Activated CD8-positive, alpha-beta T cell treated with anti-CD3 and anti-CD28 coated beads for 36 hours (primary cell): ENCODE data around the gene ABITRAM. TPM values are rescaled to one million over a fixed set of nuclear protein-coding genes. Genes with fewer than 3 reads are reported as not detected.
"Not testable (repeated sequence)": the region's sequence is repeated elsewhere in the genome, so short reads cannot be mapped to it uniquely, and the experiment has no call there.

Experiments used
- ATAC-seq: fragments of 200-7000 bp; cut with Tn5 transposase; one replicate; pipeline ENCODE4 v1.10.0; 2021; ENCODE audit warnings: mild to moderate bottlenecking, moderate library complexity
- CTCF ChIA-PET: fragments of 350-600 bp; sonication (Branson Sonifier 250); formaldehyde crosslinking; loops from one replicate; lab custom pipeline; 2021; ENCODE audit warnings: antibody characterized with exemption; lab: Charles Lee
- POLR2A ChIA-PET: fragments of 350-600 bp; sonication (Branson Sonifier 250); formaldehyde crosslinking; loops from one replicate; lab custom pipeline; 2021; ENCODE audit warnings: antibody characterized with exemption; lab: Charles Lee
- DNase-seq: peaks from one replicate; pipeline ENCODE4 v3.0.0-alpha.2; 2020
- H3K27ac Mint-ChIP-seq: one replicate; pipeline ENCODE4 v1.8.0; 2021; ENCODE audit warnings: mild to moderate bottlenecking, mixed read lengths
- H3K27me3 Mint-ChIP-seq: one replicate; pipeline ENCODE4 v1.8.0; 2021; ENCODE audit warnings: mixed read lengths
- H3K36me3 Mint-ChIP-seq: one replicate; pipeline ENCODE4 v1.8.0; 2021; ENCODE audit warnings: low read depth, mixed read lengths
- H3K4me1 Mint-ChIP-seq: one replicate; pipeline ENCODE4 v1.8.0; 2021; ENCODE audit warnings: low read depth, mixed read lengths
- H3K4me3 Mint-ChIP-seq: one replicate; pipeline ENCODE4 v1.8.0; 2021; ENCODE audit warnings: mild to moderate bottlenecking, moderate library complexity, mixed read lengths
- H3K9me3 Mint-ChIP-seq: one replicate; pipeline ENCODE4 v1.8.0; 2021; ENCODE audit warnings: mixed read lengths
- intact Hi-C: fragments of 100-400 bp; cut with micrococcal nuclease; formaldehyde crosslinking; loops from one replicate; pipeline ENCODE4 v1.10.0; 2022
- total RNA-seq, 2 experiments: library from RNA; stranded (reverse); gene quantifications; one replicate each; pipeline ENCODE4 v1.2.3, GENCODE V29; 2021
- TF ChIP-seq, protein P1 (sequence below): fragments of 200-600 bp; IDR thresholded peaks from one replicate; pipeline ENCODE4 v1.8.0; 2022; ENCODE audit warnings: antibody characterized with exemption, mild to moderate bottlenecking

The ABITRAM gene
- total RNA-seq, 2 experiments from 2014 or later = 7.9 to 8.9 TPM

GRCh38 chr9:108913391-108913790 lies 20.8 kb upstream of the ABITRAM start:
- POLR2A ChIA-PET = no interaction called here
- CTCF ChIA-PET = interaction anchor here (1.0 kb wide), 1 partner anchor 41 kb away, joined by 3 read pairs; no protein-coding TSS in a partner anchor
- no peak for DNase-seq
- peaks cover 9% of the 10 kb centered on the region for H3K4me1 Mint-ChIP-seq
- peaks cover 41% of the 10 kb centered on the region for H3K36me3 Mint-ChIP-seq
- ATAC-seq = no peak
- no peak overlapping the region for H3K27ac Mint-ChIP-seq
- TF ChIP-seq, protein P1, sequence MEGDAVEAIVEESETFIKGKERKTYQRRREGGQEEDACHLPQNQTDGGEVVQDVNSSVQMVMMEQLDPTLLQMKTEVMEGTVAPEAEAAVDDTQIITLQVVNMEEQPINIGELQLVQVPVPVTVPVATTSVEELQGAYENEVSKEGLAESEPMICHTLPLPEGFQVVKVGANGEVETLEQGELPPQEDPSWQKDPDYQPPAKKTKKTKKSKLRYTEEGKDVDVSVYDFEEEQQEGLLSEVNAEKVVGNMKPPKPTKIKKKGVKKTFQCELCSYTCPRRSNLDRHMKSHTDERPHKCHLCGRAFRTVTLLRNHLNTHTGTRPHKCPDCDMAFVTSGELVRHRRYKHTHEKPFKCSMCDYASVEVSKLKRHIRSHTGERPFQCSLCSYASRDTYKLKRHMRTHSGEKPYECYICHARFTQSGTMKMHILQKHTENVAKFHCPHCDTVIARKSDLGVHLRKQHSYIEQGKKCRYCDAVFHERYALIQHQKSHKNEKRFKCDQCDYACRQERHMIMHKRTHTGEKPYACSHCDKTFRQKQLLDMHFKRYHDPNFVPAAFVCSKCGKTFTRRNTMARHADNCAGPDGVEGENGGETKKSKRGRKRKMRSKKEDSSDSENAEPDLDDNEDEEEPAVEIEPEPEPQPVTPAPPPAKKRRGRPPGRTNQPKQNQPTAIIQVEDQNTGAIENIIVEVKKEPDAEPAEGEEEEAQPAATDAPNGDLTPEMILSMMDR = no peak
- H3K9me3 Mint-ChIP-seq = no peaks in the 10 kb centered on the region
- no peaks in the 10 kb centered on the region for H3K27me3 Mint-ChIP-seq
- H3K4me3 Mint-ChIP-seq = no peak overlapping the region
- intact Hi-C loops = no loop called here

DNA sequence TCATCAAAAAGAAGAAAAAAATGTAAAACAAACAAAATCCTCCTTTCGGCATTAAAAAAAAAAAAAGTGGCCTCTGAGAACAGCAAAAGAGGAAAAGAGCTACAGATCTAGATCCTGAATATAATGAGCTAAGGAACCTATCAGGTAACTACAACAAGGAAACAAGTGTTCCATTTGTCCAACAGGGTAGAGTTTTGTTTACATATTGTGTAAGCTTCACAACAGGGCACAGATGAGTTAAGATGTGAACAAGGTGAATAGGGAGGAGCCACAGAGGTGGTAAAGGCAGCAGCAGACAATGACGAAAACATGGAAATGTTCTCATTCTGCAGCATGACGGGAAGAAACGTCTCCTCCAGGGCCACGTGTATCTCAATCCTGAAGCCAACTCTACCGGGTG lies 14.7 kb upstream of the ABITRAM start:
- CTCF ChIA-PET = no interaction called here
- Mint-ChIP-seq H3K4me1 (no peaks in the 10 kb centered on the region), H3K4me3 (no peak overlapping the region), H3K27me3 (no peaks in the 10 kb centered on the region), H3K9me3 (no peaks in the 10 kb centered on the region), H3K36me3 (peaks cover 34% of the 10 kb centered on the region), H3K27ac (no peak overlapping the region)
- DNase-seq (no peak), ATAC-seq (no peak)
- TF ChIP-seq, protein P1 = no peak
- POLR2A ChIA-PET = no interaction called here
- intact Hi-C loops = no loop called here

- H3K9me3 Mint-ChIP-seq, intact Hi-C loops, POLR2A ChIA-PET, H3K27ac Mint-ChIP-seq, ATAC-seq, DNase-seq, H3K4me1 Mint-ChIP-seq, H3K4me3 Mint-ChIP-seq, CTCF ChIA-PET, H3K27me3 Mint-ChIP-seq: not testable (repeated sequence)
- peaks cover 41% of the 10 kb centered on the region for H3K36me3 Mint-ChIP-seq
Observed at GRCh38 chr9:108920401-108920800, 13.8 kb upstream of the ABITRAM start.

- CTCF ChIA-PET = no interaction called here
- H3K36me3 Mint-ChIP-seq = peaks cover 45% of the 10 kb centered on the region
- intact Hi-C loops = no loop called here
Observed at GRCh38 chr9:108921200-108921599, 13.0 kb upstream of the ABITRAM start.

GRCh38 chr9:108924466-108924865 lies 9.7 kb upstream of the ABITRAM start:
- peaks cover 59% of the 10 kb centered on the region for H3K36me3 Mint-ChIP-seq
- POLR2A ChIA-PET = interaction anchor here (0.6 kb wide), 1 partner anchor 12 kb away, joined by 3 read pairs; no protein-coding TSS in a partner anchor
- H3K4me1 Mint-ChIP-seq = no peaks in the 10 kb centered on the region
- H3K9me3 Mint-ChIP-seq = no peaks in the 10 kb centered on the region
- no peaks in the 10 kb centered on the region for H3K27me3 Mint-ChIP-seq
- intact Hi-C loops = no loop called here
- DNase-seq = no peak
- ATAC-seq = no peak
- no peak overlapping the region for H3K4me3 Mint-ChIP-seq
- TF ChIP-seq, protein P1 = no peak
- CTCF ChIA-PET = no interaction called here
- no peak overlapping the region for H3K27ac Mint-ChIP-seq

More at GRCh38 chr9:108921200-108921599, 13.0 kb upstream of the ABITRAM start:
- Mint-ChIP-seq H3K4me3 (no peak overlapping the region), H3K9me3 (no peaks in the 10 kb centered on the region), H3K27me3 (no peaks in the 10 kb centered on the region), H3K4me1 (no peaks in the 10 kb centered on the region), H3K27ac (no peak overlapping the region)
- POLR2A ChIA-PET = no interaction called here
- DNase-seq = no peak
- ATAC-seq = no peak
- TF ChIP-seq, protein P1 = no peak
